NCI-H2107 treated with DMSO at 0.1 percent for 48 hours (cell line): ENCODE results near the gene PCP4.
"Not testable (repeated sequence)": the region's sequence is repeated elsewhere in the genome, so short reads cannot be mapped to it uniquely, and the experiment has no call there.

Experiments used
- DNase-seq: peaks from one replicate; lab custom pipeline; 2025; ENCODE audit not compliant: unreplicated experiment; lab: John Stamatoyannopoulos, UW

The PCP4 gene

DNA sequence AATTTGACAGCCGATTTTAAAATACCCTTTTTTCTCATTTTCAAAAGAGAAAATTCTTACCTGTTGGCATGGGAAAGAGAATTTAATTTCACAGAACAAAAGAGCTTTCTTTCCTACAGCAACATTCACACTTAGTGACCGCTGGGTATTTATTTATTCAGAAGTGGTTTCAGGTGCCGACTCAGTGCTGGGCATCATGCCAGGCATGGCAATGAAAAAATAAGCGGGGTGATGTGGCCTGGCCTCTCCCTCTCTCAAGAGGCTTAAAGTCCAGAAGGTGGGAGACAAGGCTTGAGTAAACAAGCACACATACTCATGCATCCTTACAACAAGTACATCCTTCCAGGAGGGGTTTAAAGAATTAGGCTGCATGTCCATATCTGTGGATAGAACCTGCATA, 4.1 kb upstream of the PCP4 start:
- DNase-seq, result peak; percentile 89

- DNase-seq, result no peak
Measured at GRCh38 chr21:39866093-39866492, 1.1 kb upstream of the PCP4 start.

GRCh38 chr21:39869141-39869818, 2.0 kb downstream of the PCP4 start:
- DNase-seq, result peak; percentile 33

GRCh38 chr21:39873687-39874086, 6.4 kb downstream of the PCP4 start:
- DNase-seq, result no peak

- DNase-seq, result no peak
Measured at GRCh38 chr21:39874206-39874605, 7.0 kb downstream of the PCP4 start.

- DNase-seq, result peak; percentile 61
Measured at GRCh38 chr21:39874759-39875158, 7.5 kb downstream of the PCP4 start.

GRCh38 chr21:39881661-39882060, 14.4 kb downstream of the PCP4 start:
- no peak for DNase-seq

DNA sequence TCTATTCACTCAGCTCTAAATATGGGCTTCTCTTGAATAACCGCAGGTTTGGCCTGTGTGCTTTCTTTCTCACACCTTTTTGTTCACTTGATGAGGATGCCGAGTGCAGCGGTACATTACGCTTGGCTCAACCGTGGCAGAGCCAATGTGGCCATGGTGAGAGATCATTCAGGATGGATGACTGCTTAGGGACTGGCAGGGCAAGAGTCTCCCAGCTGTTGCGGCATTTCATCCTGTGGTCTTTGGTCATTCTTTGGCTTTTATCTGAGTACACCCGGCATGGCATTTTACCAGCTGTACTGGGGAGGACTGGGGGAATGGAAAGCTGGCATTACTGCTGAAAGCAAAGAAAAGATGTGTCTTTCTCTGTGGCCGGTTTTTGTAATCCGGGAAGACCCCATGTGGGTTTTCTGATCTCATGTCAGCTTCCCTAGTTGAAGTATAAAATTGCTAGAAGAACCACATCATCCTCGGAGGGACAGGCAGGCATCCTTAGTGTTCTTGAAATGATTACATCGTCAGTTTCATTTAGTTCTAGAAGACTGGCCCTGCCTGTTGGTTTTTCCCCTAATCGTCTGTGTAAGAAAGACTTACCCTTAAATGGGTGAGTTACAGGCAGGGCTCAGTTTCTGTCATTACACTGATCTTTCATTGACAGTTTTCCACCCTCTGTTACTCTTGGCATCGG, 15.1 kb downstream of the PCP4 start:
- no peak for DNase-seq

DNA sequence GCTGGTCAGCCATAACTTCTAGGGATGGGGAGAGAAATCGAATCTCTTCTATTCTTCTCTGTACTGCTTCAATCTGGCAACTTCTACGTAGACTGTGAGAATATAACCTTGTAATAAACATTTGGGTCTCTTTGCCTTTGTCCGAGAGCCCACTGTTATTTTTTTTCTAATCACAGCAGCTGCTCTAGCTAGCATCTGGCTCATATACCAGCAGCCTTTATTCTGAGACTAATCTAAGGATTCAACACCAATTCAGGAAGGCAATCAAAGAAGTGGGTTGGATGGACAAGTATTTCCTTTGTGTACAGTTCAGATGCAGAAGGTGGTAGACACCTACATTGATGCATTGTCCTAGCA, 15.6 kb downstream of the PCP4 start:
- no peak for DNase-seq

GRCh38 chr21:39885119-39885848, 18.0 kb downstream of the PCP4 start:
- DNase-seq, result peak; percentile 98

- DNase-seq, result no peak
Measured at GRCh38 chr21:39888848-39889247, 21.6 kb downstream of the PCP4 start.

DNA sequence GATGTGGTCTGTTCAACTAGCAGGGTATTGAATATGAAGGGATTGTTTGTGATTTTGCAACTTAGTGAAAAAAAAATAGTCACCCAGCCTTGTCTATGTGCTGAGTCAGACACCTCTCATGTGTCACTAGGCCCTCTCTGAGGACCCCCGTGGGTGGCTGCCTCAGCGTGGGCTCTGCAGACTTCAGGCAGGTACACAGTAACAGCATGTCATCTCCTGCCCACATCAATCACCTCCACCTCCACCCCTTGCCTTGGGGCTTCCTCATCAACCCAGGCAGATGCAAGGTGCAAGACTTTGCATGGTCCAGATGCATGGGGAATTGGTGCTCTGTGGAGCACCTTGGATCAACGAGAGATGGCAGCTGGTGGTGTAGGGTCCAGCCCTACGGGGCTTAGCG, 23.9 kb downstream of the PCP4 start:
- no peak for DNase-seq

DNA sequence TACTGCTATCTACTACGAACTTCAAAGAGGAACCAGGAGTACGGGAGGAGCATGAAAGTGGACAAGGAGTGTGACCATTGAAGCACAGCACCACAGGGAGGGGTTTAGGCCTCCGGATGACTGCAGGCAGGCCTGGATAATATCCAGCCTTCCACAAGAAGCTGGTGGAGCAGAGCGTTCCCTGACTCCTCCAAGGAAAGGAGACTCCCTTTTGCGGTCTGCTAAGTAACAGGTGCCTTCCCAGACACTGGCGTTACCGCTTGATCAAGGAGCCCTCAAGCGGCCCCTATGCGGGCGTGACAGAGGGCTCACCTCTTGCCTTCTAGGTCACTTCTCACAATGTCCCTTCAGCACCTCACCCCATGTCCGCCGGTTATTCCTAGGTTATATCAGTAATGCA, 24.6 kb downstream of the PCP4 start:
- not testable (repeated sequence) for DNase-seq

DNA sequence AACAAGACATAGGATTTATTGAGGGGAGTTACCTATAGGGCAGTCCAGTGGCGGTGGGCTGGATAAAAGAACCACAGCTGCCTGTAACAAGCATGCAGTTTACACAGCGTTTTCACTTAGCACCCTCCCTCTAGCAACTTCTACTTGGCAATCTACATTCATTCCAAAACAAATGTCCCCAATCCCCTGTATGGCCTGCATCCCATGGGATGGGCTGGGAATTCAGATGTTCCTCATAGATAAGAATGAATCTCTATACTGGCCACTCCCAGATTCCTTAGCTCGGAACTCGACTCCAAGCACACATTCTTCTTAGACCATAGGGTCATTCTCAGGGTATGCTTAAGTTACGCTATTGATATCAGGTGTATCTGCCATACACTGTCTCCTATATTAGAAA, 33.3 kb downstream of the PCP4 start:
- DNase-seq, result no peak

GRCh38 chr21:39900911-39901310, 33.7 kb downstream of the PCP4 start:
- DNase-seq, result no peak

- no peak for DNase-seq
Measured at GRCh38 chr21:39902986-39903385, 35.7 kb downstream of the PCP4 start.

DNA sequence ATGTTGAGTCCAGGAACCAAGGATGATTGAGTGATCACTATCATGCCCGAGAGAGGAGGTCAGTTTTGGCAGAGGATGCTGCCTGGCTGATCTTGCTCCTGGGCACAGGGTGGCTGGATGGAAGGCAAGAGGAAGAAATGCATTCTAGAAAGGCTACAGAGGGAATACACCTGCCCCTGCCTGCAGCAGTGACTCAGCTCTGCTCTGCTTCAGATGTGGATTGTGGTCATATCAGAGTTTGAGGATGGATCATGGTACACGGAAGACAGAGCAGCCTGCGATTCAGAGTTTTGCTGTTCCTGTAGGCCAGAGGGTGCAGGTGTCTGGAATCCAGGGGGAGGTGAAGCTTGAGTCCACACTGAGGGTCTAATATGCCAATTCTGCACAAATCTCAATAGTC, 37.2 kb downstream of the PCP4 start:
- no peak for DNase-seq

- peak; percentile 30 for DNase-seq
Measured at GRCh38 chr21:39908265-39908923, 41.2 kb downstream of the PCP4 start.

GRCh38 chr21:39911286-39912199, 44.3 kb downstream of the PCP4 start:
- DNase-seq, result peak; percentile 76

- DNase-seq, result no peak
Measured at GRCh38 chr21:39913706-39914305, 46.6 kb downstream of the PCP4 start.
